ENCODE measurements around the gene FBXO28.

The FBXO28 gene

GRCh38 chr1:224095867-224096266 is 18.0 kb upstream of the FBXO28 start:
- no peak for DNase-seq

GRCh38 chr1:224096773-224097172 is 17.1 kb upstream of the FBXO28 start:
- no peak for DNase-seq

- DNase-seq, result no peak
These were observed 15.9 kb upstream of the FBXO28 start for GRCh38 chr1:224098007-224098406.

GRCh38 chr1:224106568-224107281 is 7.2 kb upstream of the FBXO28 start:
- DNase-seq, result peak; percentile 45

GRCh38 chr1:224107282-224107625 is 6.7 kb upstream of the FBXO28 start:
- no peak for DNase-seq

GRCh38 chr1:224108991-224109390 is 4.9 kb upstream of the FBXO28 start:
- DNase-seq, result no peak

- DNase-seq, result no peak
These were observed 3.9 kb upstream of the FBXO28 start for GRCh38 chr1:224109981-224110380.

- DNase-seq, result no peak
These were observed 906 bp upstream of the FBXO28 start for GRCh38 chr1:224113005-224113404.

GRCh38 chr1:224113545-224113917 is 380 bp upstream of the FBXO28 start:
- DNase-seq, result no peak

- DNase-seq, result no peak
These were observed 870 bp downstream of the FBXO28 start for GRCh38 chr1:224114787-224115175.

GRCh38 chr1:224116131-224116530 is 2.2 kb downstream of the FBXO28 start:
- peak; percentile 64 for DNase-seq

GRCh38 chr1:224118688-224119087 is 4.8 kb downstream of the FBXO28 start:
- DNase-seq, result no peak

GRCh38 chr1:224123136-224123535 is 9.2 kb downstream of the FBXO28 start:
- DNase-seq, result no peak

GRCh38 chr1:224124220-224124619 is 10.3 kb downstream of the FBXO28 start:
- no peak for DNase-seq

GRCh38 chr1:224127925-224128819 is 14.3 kb downstream of the FBXO28 start:
- DNase-seq, result no peak

GRCh38 chr1:224131253-224131652 is 17.3 kb downstream of the FBXO28 start:
- no peak for DNase-seq

GRCh38 chr1:224132901-224133300 is 19.0 kb downstream of the FBXO28 start:
- DNase-seq, result no peak

- no peak for DNase-seq
These were observed 19.9 kb downstream of the FBXO28 start for GRCh38 chr1:224133741-224134299.

- DNase-seq, result no peak
These were observed 23.6 kb downstream of the FBXO28 start for GRCh38 chr1:224137518-224137917.

- DNase-seq, result no peak
These were observed 24.3 kb downstream of the FBXO28 start for GRCh38 chr1:224138198-224138597.

- DNase-seq, result no peak
These were observed 27.8 kb downstream of the FBXO28 start for GRCh38 chr1:224141693-224142092.

GRCh38 chr1:224149709-224150108 is 35.8 kb downstream of the FBXO28 start:
- DNase-seq, result no peak

- DNase-seq, result no peak
These were observed 37.2 kb downstream of the FBXO28 start for GRCh38 chr1:224151117-224151516.

GRCh38 chr1:224157316-224157715 is 43.4 kb downstream of the FBXO28 start:
- DNase-seq, result no peak
